LNCAP (cell line): ENCODE measurements around the gene ANKRD16.

Source experiments
- CTCF ChIP-seq: fragments of 450-650 bp; IDR thresholded peaks from 2 replicates; pipeline ENCODE4 v1.5.1; 2017; ENCODE audit warnings: mild to moderate bottlenecking

The ANKRD16 gene

GRCh38 chr10:5902511-5903274 is 13.0 kb upstream of the ANKRD16 start:
- no peak for TF ChIP-seq CTCF

- TF ChIP-seq CTCF, result no peak
Measured at GRCh38 chr10:5900247-5900646, 10.6 kb upstream of the ANKRD16 start.

- TF ChIP-seq CTCF, result no peak
Measured at GRCh38 chr10:5898163-5898562, 8.5 kb upstream of the ANKRD16 start.

DNA sequence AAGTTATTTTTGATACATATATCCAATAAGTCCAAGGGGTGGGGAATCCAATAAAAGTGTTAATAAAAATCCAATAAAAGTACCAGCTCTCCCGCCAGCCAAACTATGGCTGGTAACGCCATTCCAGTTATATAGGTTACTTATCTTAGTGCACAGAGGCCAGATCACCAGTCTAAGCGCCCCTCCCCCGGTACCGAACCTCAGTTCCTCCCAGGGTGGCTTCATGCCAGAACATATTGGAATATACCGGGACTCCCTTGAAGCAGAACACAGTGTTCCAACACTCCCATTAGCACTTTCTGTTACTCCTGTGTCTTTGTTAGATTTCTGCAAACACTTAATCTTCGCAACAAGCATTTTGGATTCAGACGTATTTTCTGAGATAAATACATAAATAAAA is 7.8 kb upstream of the ANKRD16 start:
- TF ChIP-seq CTCF, result no peak

DNA sequence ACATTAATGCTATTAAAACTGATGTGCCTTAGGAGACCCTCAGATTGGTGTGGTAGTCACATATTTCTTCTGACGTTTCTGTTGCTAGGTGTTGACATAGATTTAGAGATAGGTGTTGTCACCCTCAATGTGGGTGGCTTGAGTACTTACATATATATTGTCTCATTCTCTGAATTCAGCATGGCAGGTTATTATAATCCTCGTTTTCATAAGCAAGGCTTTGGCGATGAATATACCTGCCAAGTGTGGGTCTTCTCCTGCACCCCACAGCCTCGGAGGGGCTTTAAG is 7.3 kb upstream of the ANKRD16 start:
- TF ChIP-seq CTCF, result no peak

DNA sequence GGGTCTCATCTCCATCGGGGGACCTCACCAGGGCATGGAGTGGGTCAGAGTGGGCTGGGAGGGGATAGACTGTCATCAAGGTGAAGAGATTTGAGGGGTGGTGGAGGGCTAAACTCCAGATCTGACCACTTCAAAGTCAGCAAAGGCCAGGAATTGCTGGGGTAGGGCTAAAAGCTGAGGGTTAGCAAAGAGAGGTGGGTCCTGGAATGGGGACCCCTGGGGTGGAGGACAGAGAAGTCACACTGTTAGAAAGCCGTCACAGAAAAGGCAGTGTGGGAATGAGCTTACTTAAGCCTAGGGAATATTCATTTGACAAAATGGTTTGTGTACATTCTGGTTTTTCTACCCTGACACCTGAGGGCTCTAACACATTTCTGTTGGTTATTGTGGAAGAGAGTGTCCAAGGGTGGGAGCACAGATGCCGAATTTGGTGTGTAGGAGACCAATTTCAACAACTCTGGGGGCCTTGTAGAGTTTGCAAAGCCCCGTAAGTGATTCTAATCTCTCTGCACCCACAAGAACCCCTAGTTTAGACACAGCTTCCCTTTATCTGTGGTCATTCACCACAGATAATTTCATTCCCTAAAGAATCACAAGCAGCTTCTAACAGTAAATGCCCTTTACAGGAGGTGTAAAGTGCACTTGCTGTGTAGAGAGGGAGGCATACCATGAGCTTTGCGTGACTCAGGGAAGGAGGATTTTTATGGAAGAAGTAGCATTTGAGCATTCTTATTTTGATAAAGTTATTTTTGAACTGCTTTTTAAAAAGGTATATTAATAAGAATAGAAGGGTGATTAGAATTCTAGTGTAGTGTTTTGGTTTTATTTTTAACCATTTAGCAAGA is 6.7 kb upstream of the ANKRD16 start:
- no peak for TF ChIP-seq CTCF

- no peak for TF ChIP-seq CTCF
Measured at GRCh38 chr10:5895804-5896203, 6.1 kb upstream of the ANKRD16 start.
